ENCODE data around the gene C2CD2. TPM values are rescaled to one million over a fixed set of nuclear protein-coding genes. Genes with fewer than 3 reads are reported as not detected.

Gene C2CD2
- total RNA-seq, 1 donor from 2014 or later = 18.1 TPM

- DNase-seq (ENCODE audit: low spot score) = no peak
- Mint-ChIP-seq H3K4me1 (ENCODE audit: low read depth) (peaks cover 3% of the 10 kb centered on the region), H3K4me3 (ENCODE audit: unreplicated experiment) (no peak overlapping the region), H3K9me3 (ENCODE audit: low read depth) (no peaks in the 10 kb centered on the region), H3K36me3 (ENCODE audit: low read depth) (peaks cover 25% of the 10 kb centered on the region), H3K27me3 (ENCODE audit: low read depth) (no peaks in the 10 kb centered on the region), H3K27ac (ENCODE audit: unreplicated experiment) (no peak overlapping the region)
- TF ChIP-seq CTCF (IDR thresholded peaks at IDR 0.05) = no peak
Measured at GRCh38 chr21:41917531-41917930, 36.3 kb downstream of the C2CD2 start.

DNA sequence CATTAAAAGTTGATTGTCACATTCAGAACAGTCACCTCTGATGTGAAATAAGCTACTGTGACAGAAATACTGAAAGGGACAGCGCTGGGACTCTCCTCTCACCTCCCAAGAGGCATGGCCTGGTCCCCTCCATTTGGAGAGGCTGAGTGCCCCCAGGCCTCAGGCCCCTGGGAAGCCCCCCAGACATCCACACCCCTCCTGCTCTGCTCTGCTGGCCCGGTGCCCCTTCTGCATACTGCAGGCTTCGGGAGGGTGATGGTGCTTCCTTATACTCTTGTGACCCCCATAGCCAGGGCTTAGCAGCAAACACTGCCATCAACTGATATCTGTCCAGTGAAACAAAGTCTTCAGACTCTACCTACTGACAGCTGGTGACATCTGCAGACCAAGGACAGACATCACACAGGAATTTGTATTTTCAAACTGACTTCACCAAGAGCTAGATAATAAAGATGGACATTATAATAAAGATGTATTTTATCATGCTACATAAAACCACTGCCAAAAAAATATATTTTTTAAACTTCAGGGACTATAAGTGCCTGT, 36.9 kb downstream of the C2CD2 start:
- Mint-ChIP-seq H3K36me3 (ENCODE audit: low read depth) (peaks cover 28% of the 10 kb centered on the region), H3K27ac (ENCODE audit: unreplicated experiment) (no peak overlapping the region), H3K27me3 (ENCODE audit: low read depth) (no peaks in the 10 kb centered on the region), H3K9me3 (ENCODE audit: low read depth) (no peaks in the 10 kb centered on the region), H3K4me3 (ENCODE audit: unreplicated experiment) (no peak overlapping the region), H3K4me1 (ENCODE audit: low read depth) (peaks cover 3% of the 10 kb centered on the region)
- peak; percentile 30 for TF ChIP-seq CTCF (IDR thresholded peaks at IDR 0.05)
- DNase-seq (ENCODE audit: low spot score) = no peak

- no peaks in the 10 kb centered on the region for H3K9me3 Mint-ChIP-seq (ENCODE audit: low read depth)
- no peak for TF ChIP-seq CTCF (IDR thresholded peaks at IDR 0.05)
- no peak for DNase-seq (ENCODE audit: low spot score)
- peaks cover 37% of the 10 kb centered on the region for H3K36me3 Mint-ChIP-seq (ENCODE audit: low read depth)
- no peak overlapping the region for H3K27ac Mint-ChIP-seq (ENCODE audit: unreplicated experiment)
- H3K4me3 Mint-ChIP-seq (ENCODE audit: unreplicated experiment) = no peak overlapping the region
- no peaks in the 10 kb centered on the region for H3K4me1 Mint-ChIP-seq (ENCODE audit: low read depth)
- H3K27me3 Mint-ChIP-seq (ENCODE audit: low read depth) = no peaks in the 10 kb centered on the region
Measured at GRCh38 chr21:41914965-41915364, 38.9 kb downstream of the C2CD2 start.

- no peaks in the 10 kb centered on the region for H3K27me3 Mint-ChIP-seq (ENCODE audit: low read depth)
- no peak for DNase-seq (ENCODE audit: low spot score)
- no peaks in the 10 kb centered on the region for H3K4me1 Mint-ChIP-seq (ENCODE audit: low read depth)
- no peak overlapping the region for H3K27ac Mint-ChIP-seq (ENCODE audit: unreplicated experiment)
- H3K4me3 Mint-ChIP-seq (ENCODE audit: unreplicated experiment) = no peak overlapping the region
- H3K36me3 Mint-ChIP-seq (ENCODE audit: low read depth) = peaks cover 38% of the 10 kb centered on the region
- no peaks in the 10 kb centered on the region for H3K9me3 Mint-ChIP-seq (ENCODE audit: low read depth)
- TF ChIP-seq CTCF (IDR thresholded peaks at IDR 0.05) = no peak
Measured at GRCh38 chr21:41914358-41914757, 39.5 kb downstream of the C2CD2 start.

DNA sequence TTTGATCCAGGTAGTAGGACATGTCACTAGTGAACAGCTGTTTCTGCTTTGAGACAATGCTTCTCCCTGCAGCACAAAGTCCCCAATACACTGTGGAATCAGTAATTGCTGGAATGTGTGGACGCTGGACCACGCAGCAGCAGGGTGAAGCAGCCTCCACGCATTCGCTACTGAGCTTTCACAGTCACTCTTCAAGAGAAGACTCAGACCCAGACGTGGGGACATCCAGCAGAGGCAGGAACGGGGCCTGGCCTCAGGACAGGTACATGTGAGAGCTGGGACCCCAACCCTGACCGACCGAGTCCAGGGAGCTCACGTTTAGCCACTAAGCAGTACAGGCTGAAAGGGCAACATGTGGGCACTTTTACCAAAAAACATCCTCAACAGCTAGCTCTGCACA, 40.6 kb downstream of the C2CD2 start:
- no peak for DNase-seq (ENCODE audit: low spot score)
- Mint-ChIP-seq H3K36me3 (ENCODE audit: low read depth) (peaks cover 37% of the 10 kb centered on the region), H3K27me3 (ENCODE audit: low read depth) (no peaks in the 10 kb centered on the region), H3K9me3 (ENCODE audit: low read depth) (no peaks in the 10 kb centered on the region), H3K4me3 (ENCODE audit: unreplicated experiment) (no peak overlapping the region), H3K27ac (ENCODE audit: unreplicated experiment) (no peak overlapping the region), H3K4me1 (ENCODE audit: low read depth) (no peaks in the 10 kb centered on the region)
- no peak for TF ChIP-seq CTCF (IDR thresholded peaks at IDR 0.05)

All from chondrocyte (in vitro differentiated cells).